GM19395 (cell line): Measurements from ENCODE around the gene RANBP3L.
"Not testable (repeated sequence)": the region's sequence is repeated elsewhere in the genome, so short reads cannot be mapped to it uniquely, and the experiment has no call there.

Experiments
- ATAC-seq: cut with Tn5 transposase; IDR thresholded peaks from one replicate; pipeline ENCODE4 v1.9.1; 2021; ENCODE audit warnings: mild to moderate bottlenecking, moderate library complexity; ENCODE audit not compliant: unreplicated experiment

RANBP3L gene

GRCh38 chr5:36285837-36286615 is 15.7 kb downstream of the RANBP3L start:
- ATAC-seq, result no peak

- ATAC-seq, result not testable (repeated sequence)
Observed at GRCh38 chr5:36283775-36284174, 17.9 kb downstream of the RANBP3L start.

GRCh38 chr5:36281626-36282025 is 20.1 kb downstream of the RANBP3L start:
- ATAC-seq, result no peak

- no peak for ATAC-seq
Observed at GRCh38 chr5:36279054-36279698, 22.5 kb downstream of the RANBP3L start.

GRCh38 chr5:36277521-36278176 is 24.1 kb downstream of the RANBP3L start:
- no peak for ATAC-seq

- no peak for ATAC-seq
Observed at GRCh38 chr5:36276864-36277263, 24.8 kb downstream of the RANBP3L start.

GRCh38 chr5:36273809-36274526 is 27.7 kb downstream of the RANBP3L start:
- ATAC-seq, result no peak

- no peak for ATAC-seq
Observed at GRCh38 chr5:36272136-36272690, 29.5 kb downstream of the RANBP3L start.

- no peak for ATAC-seq
Observed at GRCh38 chr5:36270876-36271575, 30.7 kb downstream of the RANBP3L start.

- ATAC-seq, result no peak
Observed at GRCh38 chr5:36270175-36270574, 31.5 kb downstream of the RANBP3L start.

GRCh38 chr5:36269478-36269877 is 32.2 kb downstream of the RANBP3L start:
- ATAC-seq, result no peak

GRCh38 chr5:36267905-36268304 is 33.8 kb downstream of the RANBP3L start:
- ATAC-seq, result no peak

GRCh38 chr5:36264202-36264760 is 37.4 kb downstream of the RANBP3L start:
- ATAC-seq, result no peak

- ATAC-seq, result no peak
Observed at GRCh38 chr5:36261186-36261585, 40.5 kb downstream of the RANBP3L start.

GRCh38 chr5:36253575-36253974 is 48.1 kb downstream of the RANBP3L start:
- no peak for ATAC-seq

- no peak for ATAC-seq
Observed at GRCh38 chr5:36252722-36253365, 48.9 kb downstream of the RANBP3L start.

GRCh38 chr5:36251218-36251617 is 50.5 kb downstream of the RANBP3L start:
- ATAC-seq, result no peak

GRCh38 chr5:36250427-36250826 is 51.3 kb downstream of the RANBP3L start:
- no peak for ATAC-seq

- ATAC-seq, result no peak
Observed at GRCh38 chr5:36246036-36246800, 55.5 kb downstream of the RANBP3L start.
